HFF-Myc (cell line): ENCODE results near the gene PIGN.

Experiments used
- DNase-seq: peaks from one replicate; pipeline ENCODE4 v3.0.0-alpha.2; 2011; ENCODE audit warnings: low read depth; ENCODE audit errors: extremely low read depth
- H3K4me3 ChIP-seq: replicated peaks from 2 replicates; pipeline ENCODE4 v1.5.1; 2011; ENCODE audit warnings: low read depth, mild to moderate bottlenecking, control low read depth, low read length
- TF ChIP-seq, protein P1 (sequence below): IDR thresholded peaks from 2 replicates; pipeline ENCODE4 v1.5.1; 2012; ENCODE audit warnings: mild to moderate bottlenecking, low read depth, low read length, control low read depth; ENCODE audit errors: missing control alignments

Gene PIGN

DNA sequence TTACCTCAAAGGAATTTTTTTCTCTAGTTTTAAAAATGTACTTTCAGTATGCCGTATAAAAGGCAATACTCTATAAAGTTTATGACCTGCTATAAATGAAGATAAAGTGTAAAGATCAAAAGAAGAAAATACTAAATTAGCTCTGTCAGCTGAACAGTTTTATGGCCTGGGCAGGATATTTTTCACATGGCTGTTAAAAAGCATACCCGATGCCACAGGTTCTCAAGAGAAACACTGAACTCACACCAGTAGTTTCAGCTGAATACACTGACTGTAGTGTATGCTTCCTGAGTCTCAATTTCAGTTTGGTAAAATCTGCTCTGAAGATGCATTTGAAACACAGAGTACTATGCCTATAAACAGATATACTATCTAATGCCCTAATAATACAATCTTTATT lies 126.0 kb downstream of the PIGN start:
- DNase-seq = no peak
- no peak overlapping the region for H3K4me3 ChIP-seq
- TF ChIP-seq, protein P1, sequence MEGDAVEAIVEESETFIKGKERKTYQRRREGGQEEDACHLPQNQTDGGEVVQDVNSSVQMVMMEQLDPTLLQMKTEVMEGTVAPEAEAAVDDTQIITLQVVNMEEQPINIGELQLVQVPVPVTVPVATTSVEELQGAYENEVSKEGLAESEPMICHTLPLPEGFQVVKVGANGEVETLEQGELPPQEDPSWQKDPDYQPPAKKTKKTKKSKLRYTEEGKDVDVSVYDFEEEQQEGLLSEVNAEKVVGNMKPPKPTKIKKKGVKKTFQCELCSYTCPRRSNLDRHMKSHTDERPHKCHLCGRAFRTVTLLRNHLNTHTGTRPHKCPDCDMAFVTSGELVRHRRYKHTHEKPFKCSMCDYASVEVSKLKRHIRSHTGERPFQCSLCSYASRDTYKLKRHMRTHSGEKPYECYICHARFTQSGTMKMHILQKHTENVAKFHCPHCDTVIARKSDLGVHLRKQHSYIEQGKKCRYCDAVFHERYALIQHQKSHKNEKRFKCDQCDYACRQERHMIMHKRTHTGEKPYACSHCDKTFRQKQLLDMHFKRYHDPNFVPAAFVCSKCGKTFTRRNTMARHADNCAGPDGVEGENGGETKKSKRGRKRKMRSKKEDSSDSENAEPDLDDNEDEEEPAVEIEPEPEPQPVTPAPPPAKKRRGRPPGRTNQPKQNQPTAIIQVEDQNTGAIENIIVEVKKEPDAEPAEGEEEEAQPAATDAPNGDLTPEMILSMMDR = no peak

DNA sequence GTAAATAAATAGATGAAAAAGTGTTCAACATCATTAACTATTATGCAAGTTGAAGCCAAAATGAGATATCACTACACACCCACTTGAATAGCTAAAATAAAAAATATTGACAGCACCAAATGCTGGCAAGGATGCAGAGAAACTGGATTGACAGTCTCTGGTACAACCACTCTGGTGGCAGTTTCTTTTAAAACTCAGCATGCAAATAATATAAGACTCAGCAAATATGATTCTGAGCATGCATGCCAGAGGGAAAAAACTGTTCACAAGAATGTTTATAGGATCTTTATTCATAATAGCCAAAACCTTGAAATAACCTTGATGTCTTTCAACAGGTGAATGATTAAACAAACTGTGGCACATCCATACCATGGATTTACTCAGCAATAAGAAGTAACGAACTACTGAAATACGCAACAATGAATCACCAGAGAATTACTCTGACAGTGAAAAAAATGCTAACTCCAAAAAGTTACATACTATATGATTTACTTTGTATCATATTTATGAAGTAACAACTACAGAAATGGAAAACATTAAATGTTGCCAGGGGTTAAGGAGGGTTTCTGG lies 131.8 kb downstream of the PIGN start:
- DNase-seq = no peak
- H3K4me3 ChIP-seq = no peak overlapping the region
- TF ChIP-seq, protein P1 = no peak

DNA sequence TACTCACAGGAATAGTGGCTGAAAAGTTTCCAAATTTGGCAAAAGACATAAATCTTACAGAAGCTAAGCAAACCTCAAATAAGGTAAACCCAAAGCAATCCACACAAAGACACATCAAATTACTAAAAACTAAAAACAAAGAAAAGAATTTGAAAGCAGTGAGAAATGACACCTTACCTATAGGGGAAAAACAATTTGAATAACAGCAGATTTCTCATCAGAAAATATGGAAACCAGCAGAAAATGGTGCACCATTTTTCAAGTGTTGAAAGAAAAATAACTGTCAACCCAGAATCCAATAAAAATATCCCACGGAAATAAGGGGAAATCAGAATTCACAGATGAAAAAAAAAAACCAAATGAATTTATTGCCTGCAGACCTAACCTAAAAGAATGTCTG lies 138.6 kb downstream of the PIGN start:
- no peak overlapping the region for H3K4me3 ChIP-seq
- DNase-seq = no peak
- TF ChIP-seq, protein P1 = no peak

DNA sequence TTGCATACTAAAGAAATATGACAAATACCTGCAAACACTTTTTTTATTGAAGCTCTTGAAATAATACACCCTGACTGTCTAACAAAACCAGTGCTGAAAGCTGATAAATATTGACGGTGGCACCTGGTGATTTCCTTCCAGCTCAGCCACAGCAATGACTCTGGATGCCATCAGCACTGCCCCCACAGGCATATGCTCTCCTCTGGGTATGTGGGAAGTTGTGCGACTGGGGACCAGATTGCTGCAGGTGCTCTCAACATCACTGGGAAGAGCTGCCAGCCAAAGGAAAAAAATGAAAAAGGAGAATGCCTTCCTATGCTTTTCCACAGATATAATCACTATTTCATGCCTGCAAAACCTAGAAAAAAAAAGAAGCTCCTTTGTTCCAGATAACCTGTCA lies 141.5 kb downstream of the PIGN start:
- TF ChIP-seq, protein P1 = no peak
- H3K4me3 ChIP-seq = no peak overlapping the region
- no peak for DNase-seq

DNA sequence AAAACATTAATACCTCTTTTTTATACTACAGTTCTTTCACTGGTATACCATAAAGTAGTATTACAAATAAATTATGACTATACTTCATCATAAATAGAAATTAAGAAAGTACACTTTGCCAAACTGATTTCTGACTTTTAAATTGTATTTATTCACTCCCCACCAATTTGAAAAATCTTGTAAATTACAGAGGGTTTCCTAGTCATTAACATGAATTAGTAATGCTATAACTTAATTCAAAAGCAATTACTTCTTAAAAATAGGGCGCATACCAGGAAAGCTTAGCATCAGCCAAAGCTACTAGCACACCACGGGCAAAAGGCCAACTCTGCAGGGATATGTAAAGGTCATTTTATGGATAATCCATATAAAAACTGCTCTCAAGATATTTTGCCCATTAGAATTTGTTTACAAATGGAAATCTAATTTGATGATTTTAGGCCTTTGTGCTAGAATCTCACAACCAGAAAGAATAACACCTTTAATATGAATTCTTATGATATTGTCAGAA lies 142.3 kb downstream of the PIGN start:
- TF ChIP-seq, protein P1 = no peak
- no peak for DNase-seq
- H3K4me3 ChIP-seq = no peak overlapping the region

DNA sequence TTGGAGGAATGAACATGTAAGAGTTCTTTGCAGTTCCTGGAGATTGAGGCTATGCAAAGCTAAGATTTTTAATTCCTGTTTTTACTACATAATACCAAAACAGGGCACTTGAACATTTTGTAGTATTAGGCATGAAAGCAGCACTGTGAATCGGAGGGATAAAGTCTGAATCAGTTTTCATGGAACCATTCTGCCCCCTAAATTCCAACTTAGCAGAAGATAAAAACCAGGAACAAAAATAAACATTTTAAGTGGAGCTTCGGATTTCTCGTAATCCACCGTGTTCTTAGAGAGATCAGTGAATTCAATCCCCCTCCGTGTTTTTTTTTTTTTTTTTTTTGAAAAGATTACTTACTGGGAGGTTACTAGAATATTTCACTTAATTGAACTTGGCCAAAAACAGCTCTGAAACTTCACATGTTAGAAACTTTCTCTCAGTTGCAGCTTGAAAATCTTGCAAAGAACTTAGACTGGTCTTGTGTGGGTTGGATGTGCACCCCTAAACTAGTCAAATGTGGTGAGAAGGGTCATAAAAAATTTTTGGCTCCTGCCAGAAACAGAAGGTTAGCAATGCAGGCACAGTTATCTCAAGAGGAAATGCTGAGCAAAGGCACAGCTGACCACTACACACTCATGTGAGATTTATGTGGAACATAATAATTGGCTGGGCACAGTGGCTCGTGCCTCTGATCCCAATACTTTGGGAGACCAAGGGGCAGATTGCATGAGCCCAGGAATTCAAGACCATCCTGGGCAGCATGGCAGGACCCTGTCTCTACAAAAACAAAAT lies 148.7 kb downstream of the PIGN start:
- H3K4me3 ChIP-seq = no peak overlapping the region
- TF ChIP-seq, protein P1 = no peak
- DNase-seq = no peak
